Globus pallidus (tissue), 1 donor: Measurements from ENCODE around the gene ZNF800.

Source experiments
- DNase-seq: peaks from one replicate; pipeline ENCODE4 v3.0.0-alpha.2; 2015; ENCODE audit warnings: low spot score

The ZNF800 gene

GRCh38 chr7:127348247-127348631 lies 44.3 kb downstream of the ZNF800 start:
- DNase-seq, result no peak

GRCh38 chr7:127347567-127348246 lies 44.8 kb downstream of the ZNF800 start:
- peak; percentile 42 for DNase-seq

GRCh38 chr7:127346575-127347256 lies 45.8 kb downstream of the ZNF800 start:
- no peak for DNase-seq

GRCh38 chr7:127342596-127342995 lies 49.9 kb downstream of the ZNF800 start:
- no peak for DNase-seq

GRCh38 chr7:127338122-127338521 lies 54.4 kb downstream of the ZNF800 start:
- no peak for DNase-seq

GRCh38 chr7:127337581-127337980 lies 54.9 kb downstream of the ZNF800 start:
- DNase-seq, result no peak

GRCh38 chr7:127336458-127336857 lies 56.0 kb downstream of the ZNF800 start:
- no peak for DNase-seq

GRCh38 chr7:127332880-127333279 lies 59.6 kb downstream of the ZNF800 start:
- DNase-seq, result no peak

- DNase-seq, result no peak
These were observed 62.4 kb downstream of the ZNF800 start for GRCh38 chr7:127330070-127330469.

GRCh38 chr7:127322832-127323493 lies 69.5 kb downstream of the ZNF800 start:
- DNase-seq, result no peak

- DNase-seq, result no peak
These were observed 70.2 kb downstream of the ZNF800 start for GRCh38 chr7:127322351-127322750.

GRCh38 chr7:127320974-127321373 lies 71.5 kb downstream of the ZNF800 start:
- DNase-seq, result no peak
